ENCODE results near the gene CSF3R.

CSF3R gene

DNA sequence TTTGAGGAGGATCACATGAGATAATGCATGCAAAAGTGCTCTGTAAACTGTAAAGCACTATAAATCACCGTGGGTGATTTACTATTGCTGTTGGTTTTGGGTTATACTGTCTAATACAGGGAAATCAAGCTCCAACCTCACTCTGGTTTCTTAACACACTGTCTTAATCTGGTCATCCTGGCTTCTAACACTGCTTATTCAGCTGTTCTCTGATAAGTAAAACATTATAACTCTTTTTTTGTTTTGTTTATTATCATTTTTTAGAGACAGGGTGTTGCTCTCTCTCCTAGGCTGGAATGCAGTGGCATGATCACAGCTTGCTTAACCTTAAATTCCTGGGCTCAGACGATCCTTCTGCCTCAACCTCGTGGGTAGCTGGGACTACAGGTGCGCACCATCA lies 63.1 kb downstream of the CSF3R start:
- DNase-seq (ENCODE audit: low spot score) = no peak

DNA sequence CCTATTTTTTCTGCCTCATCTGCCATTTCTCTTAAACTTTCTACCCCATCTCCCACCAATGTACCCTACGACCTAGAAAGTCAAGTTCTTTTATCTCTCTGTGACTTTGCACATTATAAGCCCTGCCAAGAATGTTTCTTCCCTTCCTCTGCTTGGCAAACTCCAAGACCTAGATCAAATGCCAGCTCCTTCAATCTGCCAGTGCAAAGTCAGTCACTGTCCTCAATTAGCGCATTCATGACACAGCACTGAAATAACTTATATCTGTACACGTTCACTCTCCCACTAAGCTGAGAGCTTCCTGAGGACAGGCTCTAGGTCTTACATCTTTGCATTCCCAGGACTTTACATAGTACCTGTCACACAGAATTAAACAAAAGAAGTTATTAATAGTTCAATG lies 63.6 kb downstream of the CSF3R start:
- no peak for DNase-seq (ENCODE audit: low spot score)

DNA sequence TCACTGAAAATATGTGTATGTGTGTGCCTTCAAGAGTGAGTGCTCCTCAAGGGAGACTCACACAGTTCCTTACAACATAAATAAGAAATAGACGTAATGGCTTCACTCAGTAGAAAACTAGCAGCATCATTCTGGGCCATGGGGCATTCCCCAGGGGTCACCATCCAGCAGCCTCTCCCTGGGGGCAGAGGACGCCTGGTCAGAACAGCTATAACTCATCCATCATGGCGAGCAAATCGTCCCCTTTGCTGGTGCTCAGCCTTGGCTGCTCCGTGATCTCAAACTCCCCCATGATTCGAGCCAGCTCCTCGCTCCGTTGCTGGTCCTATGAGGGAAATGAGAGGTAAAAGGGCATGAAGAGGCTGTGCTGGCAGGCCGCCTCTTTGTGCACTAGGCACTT lies 64.8 kb downstream of the CSF3R start:
- no peak for DNase-seq (ENCODE audit: low spot score)

All from hematopoietic multipotent progenitor cell treated with erythropoietin and hydrocortisone succinate and interleukin-3 and kit ligand, for 15 days (in vitro differentiated cells).